Measurements from ENCODE around the gene AKAP13.

DNA sequence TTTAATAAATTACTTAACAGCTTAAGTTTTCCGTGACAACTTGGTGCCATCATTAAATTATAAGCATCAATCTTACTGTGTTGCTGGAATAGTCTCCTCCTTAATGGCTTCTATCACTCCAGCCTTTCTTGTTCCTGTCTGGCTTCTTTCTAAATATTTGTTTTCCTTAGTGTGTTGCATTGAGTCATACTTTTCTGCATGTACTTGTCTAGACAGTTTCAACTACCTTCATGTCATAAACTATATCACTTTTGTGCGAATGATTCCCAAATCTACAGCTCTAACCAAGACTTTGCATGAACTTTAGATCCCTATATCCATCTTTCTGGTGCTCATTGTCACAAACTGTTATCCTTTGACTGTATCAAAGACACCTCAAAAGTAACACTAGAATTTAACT, 78.4 kb downstream of the AKAP13 start:
- TF ChIP-seq POLR2A (IDR thresholded peaks at IDR 0.05), result no peak
- TF ChIP-seq, protein P1, sequence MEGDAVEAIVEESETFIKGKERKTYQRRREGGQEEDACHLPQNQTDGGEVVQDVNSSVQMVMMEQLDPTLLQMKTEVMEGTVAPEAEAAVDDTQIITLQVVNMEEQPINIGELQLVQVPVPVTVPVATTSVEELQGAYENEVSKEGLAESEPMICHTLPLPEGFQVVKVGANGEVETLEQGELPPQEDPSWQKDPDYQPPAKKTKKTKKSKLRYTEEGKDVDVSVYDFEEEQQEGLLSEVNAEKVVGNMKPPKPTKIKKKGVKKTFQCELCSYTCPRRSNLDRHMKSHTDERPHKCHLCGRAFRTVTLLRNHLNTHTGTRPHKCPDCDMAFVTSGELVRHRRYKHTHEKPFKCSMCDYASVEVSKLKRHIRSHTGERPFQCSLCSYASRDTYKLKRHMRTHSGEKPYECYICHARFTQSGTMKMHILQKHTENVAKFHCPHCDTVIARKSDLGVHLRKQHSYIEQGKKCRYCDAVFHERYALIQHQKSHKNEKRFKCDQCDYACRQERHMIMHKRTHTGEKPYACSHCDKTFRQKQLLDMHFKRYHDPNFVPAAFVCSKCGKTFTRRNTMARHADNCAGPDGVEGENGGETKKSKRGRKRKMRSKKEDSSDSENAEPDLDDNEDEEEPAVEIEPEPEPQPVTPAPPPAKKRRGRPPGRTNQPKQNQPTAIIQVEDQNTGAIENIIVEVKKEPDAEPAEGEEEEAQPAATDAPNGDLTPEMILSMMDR (IDR thresholded peaks at IDR 0.05), result no peak
